HepG2 (cell line): ENCODE results near the gene GNAL. TPM values are rescaled to one million over a fixed set of nuclear protein-coding genes. Genes with fewer than 3 reads are reported as not detected.

Experiments used
- ARNT ChIP-seq: fragments of 450-650 bp; IDR thresholded peaks from 2 replicates; pipeline ENCODE4 v1.6.1; 2017
- ATRX ChIP-seq: sonication (generic); formaldehyde crosslinking; IDR thresholded peaks from 2 replicates; pipeline ENCODE4 v1.4.0; 2020; ENCODE audit warnings: missing genetic modification reagents, borderline replicate concordance
- FOXM1 ChIP-seq: sonication (generic); formaldehyde crosslinking; IDR thresholded peaks from 2 replicates; pipeline ENCODE4 v1.5.0; 2020; ENCODE audit warnings: missing genetic modification reagents
- IRF1 ChIP-seq: sonication (generic); formaldehyde crosslinking; IDR thresholded peaks from 2 replicates; pipeline ENCODE4 v1.4.0; 2020; ENCODE audit warnings: low read depth, mild to moderate bottlenecking, missing genetic modification reagents
- MED13 ChIP-seq: sonication (generic); formaldehyde crosslinking; IDR thresholded peaks from 2 replicates; pipeline ENCODE4 v1.5.0; 2020; ENCODE audit warnings: missing genetic modification reagents
- RNF2 ChIP-seq: fragments of 450-650 bp; conservative IDR thresholded peaks from 2 replicates; pipeline ENCODE4 v1.6.1; 2016; ENCODE audit warnings: low read depth
- ZNF234 ChIP-seq: sonication (generic); formaldehyde crosslinking; conservative IDR thresholded peaks from 2 replicates; pipeline ENCODE4 v1.5.1; 2020; ENCODE audit warnings: mild to moderate bottlenecking, missing genetic modification reagents
- ZNF34 ChIP-seq: sonication (generic); formaldehyde crosslinking; IDR thresholded peaks from 2 replicates; pipeline ENCODE4 v1.4.0; 2020; ENCODE audit warnings: mild to moderate bottlenecking, missing genetic modification reagents, borderline replicate concordance
- ZNF451 ChIP-seq: sonication (generic); formaldehyde crosslinking; IDR thresholded peaks from 2 replicates; pipeline ENCODE4 v1.5.0; 2020; ENCODE audit warnings: mild to moderate bottlenecking, missing genetic modification reagents
- polyA plus RNA-seq, 8 experiments: library from polyadenylated mRNA; depleted of rRNA in 3 of 8; stranded (reverse) in 7 of 8; unstranded in 1 of 8; fragments of >200 nt; fragmentation: Illumina TruSeq in 4 of 8; extraction: Trizol in 4 of 8; gene quantifications; 2 replicates each; pipeline versions ENCODE4 v1.2.1 to v1.2.3, GENCODE V29; 2011 to 2016; ENCODE audit warnings: low read depth in 4 of 8, missing spikeins in 1 of 8, mixed read lengths in 1 of 8; ENCODE audit not compliant: insufficient read depth in 1 of 8
- total RNA-seq, 5 experiments: library from RNA; depleted of rRNA; stranded (reverse); fragments of >200 nt; fragmentation: Illumina TruSeq; extraction: Trizol; gene quantifications; 2 replicates each; pipeline ENCODE4 v1.2.3, GENCODE V29; 2016; ENCODE audit warnings: low read depth in 1 of 5
- TF ChIP-seq, protein P1 (sequence below): sonication (generic); formaldehyde crosslinking; IDR thresholded peaks from 2 replicates; pipeline ENCODE4 v1.5.0; 2020; ENCODE audit warnings: mild to moderate bottlenecking, missing genetic modification reagents

GNAL gene
- total and polyA plus RNA-seq, 2 of the 13 experiments (the other 11 are each of a cell fraction or from before 2014, with no cell fraction given), result 0.87 to 1.4 TPM

- TF ChIP-seq, protein P1, sequence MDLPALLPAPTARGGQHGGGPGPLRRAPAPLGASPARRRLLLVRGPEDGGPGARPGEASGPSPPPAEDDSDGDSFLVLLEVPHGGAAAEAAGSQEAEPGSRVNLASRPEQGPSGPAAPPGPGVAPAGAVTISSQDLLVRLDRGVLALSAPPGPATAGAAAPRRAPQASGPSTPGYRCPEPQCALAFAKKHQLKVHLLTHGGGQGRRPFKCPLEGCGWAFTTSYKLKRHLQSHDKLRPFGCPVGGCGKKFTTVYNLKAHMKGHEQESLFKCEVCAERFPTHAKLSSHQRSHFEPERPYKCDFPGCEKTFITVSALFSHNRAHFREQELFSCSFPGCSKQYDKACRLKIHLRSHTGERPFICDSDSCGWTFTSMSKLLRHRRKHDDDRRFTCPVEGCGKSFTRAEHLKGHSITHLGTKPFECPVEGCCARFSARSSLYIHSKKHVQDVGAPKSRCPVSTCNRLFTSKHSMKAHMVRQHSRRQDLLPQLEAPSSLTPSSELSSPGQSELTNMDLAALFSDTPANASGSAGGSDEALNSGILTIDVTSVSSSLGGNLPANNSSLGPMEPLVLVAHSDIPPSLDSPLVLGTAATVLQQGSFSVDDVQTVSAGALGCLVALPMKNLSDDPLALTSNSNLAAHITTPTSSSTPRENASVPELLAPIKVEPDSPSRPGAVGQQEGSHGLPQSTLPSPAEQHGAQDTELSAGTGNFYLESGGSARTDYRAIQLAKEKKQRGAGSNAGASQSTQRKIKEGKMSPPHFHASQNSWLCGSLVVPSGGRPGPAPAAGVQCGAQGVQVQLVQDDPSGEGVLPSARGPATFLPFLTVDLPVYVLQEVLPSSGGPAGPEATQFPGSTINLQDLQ, result no peak
- no peak for TF ChIP-seq IRF1 (CRISPR knock-in tag)
- TF ChIP-seq MED13, result no peak
- TF ChIP-seq FOXM1 (CRISPR knock-in tag), result no peak
- no peak for TF ChIP-seq ZNF451
- no peak for TF ChIP-seq RNF2
- TF ChIP-seq ZNF234, result no peak
- TF ChIP-seq ATRX (CRISPR knock-in tag), result no peak
- TF ChIP-seq ZNF34 (CRISPR knock-in tag), result no peak
- no peak for TF ChIP-seq ARNT
Observed at GRCh38 chr18:11678211-11678610, 10.9 kb upstream of the GNAL start (continued).
